ENCODE measurements around the gene MYO18A.
A peak's percentile ranks its signal among the peaks of the same experiment; 100 is the strongest.
"Not testable (repeated sequence)": the region's sequence is repeated elsewhere in the genome, so short reads cannot be mapped to it uniquely, and the experiment has no call there.

The MYO18A gene

DNA sequence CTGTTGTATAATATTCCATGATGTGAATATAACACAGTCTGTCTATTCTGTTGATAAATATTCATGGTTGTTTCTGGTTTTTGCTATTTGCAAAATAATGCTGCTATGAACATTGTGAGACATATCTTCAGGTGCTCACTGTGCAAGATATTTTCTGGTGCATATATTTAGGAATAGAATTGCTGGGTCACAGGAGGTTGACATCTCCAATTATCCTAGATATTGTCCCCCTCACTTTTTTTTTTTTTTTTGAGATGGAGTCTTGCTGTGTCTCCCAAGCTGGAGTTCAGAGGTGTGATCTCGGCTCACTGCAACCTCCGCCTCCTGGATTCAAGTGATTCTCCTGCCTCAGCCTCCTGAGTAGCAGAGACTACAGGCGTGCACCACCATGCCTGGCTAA is 14.5 kb upstream of the MYO18A start:
- no peak for DNase-seq (ENCODE audit: low read depth in 3 of 3)

DNA sequence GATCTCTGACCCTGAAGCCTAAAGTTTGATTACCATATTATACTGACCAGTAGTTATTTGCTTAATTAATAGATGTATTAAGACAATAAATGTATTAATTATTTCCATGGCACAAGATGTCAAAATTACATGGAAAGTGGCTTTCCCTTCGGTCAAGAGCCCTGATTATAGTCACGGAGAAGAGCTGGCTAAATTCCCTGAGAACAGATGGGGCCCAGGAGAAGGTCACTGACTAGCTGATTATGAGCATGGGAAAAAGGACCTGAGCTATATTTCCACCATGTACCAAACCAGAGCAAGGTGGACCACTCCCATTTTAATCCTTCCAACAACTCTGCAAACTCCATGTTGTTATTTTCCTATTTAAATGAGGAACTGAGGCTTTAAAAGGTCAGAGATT is 12.9 kb upstream of the MYO18A start:
- no peak for DNase-seq (ENCODE audit: low read depth in 3 of 3)

DNA sequence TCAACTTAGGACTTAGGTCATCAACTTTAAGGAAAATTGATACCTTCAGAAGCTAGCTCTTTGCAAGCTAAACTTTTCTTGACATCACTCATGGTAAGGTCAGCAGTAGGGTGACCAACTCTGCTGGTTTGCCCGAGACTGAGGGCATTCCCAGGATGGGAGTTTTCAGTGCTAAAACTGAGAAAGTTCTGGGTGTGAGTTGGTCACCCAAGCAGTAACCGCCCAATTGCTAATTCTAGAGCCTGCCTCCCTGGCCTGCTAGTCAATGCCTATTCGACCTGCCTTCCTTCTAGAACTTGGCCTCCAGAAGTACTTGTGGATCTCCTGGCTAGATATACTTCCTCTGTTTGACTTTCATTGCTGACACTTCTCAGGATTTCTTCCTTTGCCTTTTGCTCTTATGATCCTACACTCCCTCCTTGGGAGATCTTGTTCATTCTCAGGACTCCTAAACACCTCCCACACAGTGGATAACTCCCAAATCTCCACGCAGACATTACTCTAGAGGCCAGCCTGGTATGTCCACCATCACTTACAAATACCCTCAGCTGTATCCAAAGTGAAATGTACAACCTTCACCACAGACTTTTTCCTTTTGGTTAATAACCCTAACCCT is 10.5 kb upstream of the MYO18A start:
- no peak for DNase-seq (ENCODE audit: low read depth in 3 of 3)

DNA sequence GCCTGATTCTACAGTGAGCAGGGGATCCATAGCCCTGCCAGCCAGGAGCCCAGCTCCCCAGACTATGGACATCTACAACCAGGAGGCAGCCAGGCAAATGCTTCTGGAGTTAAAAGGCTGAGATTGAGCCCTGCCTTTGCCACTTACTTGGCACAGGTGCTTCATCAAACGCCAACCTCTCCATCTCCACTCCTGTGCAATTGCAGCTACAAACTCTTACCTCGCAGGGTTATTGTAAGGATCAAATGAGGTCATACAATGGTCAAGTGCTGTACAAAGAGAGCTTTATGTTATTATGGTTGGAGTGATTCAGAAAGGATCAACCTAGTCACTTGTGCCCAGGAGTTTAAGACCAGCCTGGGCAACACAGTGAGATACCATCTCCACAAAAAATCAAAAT is 9.8 kb upstream of the MYO18A start:
- no peak for DNase-seq (ENCODE audit: low read depth in 3 of 3)

DNA sequence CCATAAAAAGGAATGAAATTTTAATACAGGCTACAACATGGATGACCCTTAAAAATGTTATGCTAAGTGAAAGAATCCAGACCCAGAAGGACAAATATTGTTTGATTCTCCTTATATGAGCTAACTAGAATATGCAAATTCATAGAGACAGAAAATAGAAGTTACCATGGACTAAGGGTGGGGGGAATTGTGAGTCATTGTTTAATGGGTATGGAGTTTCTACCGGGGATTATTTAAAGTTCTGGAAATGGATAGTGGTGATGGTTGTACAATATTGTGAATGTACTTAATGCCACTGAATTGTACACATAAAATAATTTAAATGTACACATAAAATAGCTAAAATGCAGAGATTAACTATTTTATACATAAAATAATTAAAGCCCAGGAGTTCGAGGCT is 9.2 kb upstream of the MYO18A start:
- DNase-seq (ENCODE audit: low read depth in 3 of 3) = no peak

DNA sequence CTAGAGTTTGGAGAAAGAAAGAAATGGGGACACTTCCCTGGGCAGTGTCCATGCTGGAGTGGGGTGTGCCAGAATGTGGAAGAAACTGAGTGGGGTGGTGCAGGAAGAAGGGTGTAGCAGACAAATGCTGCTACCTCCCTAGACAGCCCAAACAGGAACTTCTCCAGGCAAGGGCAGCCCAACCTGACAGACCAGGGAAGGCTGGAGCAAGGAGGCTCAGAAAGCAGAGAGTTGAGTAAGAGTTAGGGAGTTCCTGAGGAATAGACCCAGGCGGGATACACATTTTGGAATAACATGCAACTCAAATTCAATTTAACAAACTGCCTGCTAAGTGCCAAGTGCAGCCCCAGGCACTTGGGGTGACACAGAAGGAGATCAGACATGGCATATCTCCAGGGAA is 1.0 kb upstream of the MYO18A start:
- DNase-seq (ENCODE audit: low read depth in 3 of 3) = no peak

DNA sequence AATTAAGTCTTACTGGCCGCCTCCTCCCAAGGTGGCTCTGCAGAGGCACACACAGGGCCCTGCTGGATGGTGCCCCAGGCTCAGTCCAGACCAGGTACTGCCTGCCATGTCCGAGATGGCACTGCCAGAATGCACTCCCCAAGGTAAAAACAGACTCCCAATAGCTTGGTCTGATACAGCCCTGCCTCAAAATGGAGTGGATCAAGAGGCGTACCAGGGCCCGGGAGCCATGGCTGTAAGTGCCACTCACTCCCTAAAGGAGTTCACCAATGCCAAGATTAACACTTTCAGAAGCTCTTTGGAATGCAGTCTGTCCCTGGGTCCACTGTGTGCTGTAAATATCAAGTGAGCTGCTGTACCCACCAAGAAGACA is 576 bp upstream of the MYO18A start:
- no peak for DNase-seq (ENCODE audit: low read depth in 3 of 3)

DNA sequence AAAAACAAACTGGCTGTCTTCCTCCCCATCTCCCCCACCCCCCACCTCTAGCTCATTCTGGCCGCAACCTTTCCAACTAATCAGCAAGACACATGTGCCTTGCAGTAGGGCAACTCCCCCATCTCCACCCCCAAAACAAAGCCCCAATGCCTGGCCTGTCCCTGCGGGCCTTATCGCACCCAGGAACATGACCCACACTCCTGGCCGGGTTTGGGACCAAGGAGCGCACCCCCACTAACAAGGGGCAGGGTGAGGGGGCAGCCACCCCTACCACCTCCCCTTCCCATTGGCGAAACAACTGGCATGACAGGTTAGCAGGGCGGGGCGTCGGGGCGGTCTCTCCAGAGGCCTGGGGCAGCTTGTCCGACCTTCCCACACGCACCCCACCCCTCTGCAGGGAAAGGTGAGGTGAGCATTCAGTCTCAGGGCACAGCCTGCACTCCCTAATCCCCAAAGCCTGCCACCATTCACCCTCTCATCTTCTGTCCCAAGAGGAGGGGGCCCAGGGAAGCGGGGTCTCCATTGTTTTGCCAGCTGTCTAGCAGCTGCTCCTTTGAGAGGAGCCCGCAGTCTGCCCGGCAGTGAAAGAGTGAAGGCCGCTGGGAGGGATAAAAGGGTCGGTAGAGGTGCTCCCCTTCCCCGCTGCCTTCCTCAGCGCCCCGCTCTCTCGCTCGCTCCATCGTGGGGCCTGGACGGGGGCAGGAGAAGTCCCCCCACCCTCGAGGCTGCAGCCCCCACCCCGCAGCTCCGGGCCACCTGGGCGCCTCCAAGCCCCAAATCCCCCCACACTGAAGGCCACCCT is 765 bp downstream of the MYO18A start:
- DNase-seq (ENCODE audit: low read depth in 3 of 3) = no peak

DNA sequence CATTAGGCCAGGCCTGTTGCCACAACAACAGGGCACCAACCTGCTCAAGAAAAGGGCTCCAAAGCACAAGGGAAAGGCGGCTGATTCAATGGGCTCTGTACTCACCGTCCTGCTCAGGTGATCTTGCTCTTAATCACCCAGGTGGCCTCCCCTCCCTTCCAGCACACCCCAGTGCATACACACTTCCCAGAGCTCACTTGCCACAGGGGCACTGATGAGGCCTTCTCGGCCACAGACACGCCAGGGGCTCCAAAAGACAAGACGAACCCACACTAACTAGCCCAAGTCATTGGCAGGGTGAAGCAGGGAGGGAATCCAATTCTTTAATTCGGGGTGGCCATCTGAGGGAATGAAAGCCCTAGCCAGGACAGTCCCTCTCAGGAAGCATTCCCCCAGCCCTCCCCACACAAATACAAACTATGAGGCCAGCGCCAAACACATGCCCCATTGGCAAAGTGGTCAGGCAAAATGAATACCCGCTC is 1.4 kb downstream of the MYO18A start:
- no peak for DNase-seq (ENCODE audit: low read depth in 3 of 3)

DNA sequence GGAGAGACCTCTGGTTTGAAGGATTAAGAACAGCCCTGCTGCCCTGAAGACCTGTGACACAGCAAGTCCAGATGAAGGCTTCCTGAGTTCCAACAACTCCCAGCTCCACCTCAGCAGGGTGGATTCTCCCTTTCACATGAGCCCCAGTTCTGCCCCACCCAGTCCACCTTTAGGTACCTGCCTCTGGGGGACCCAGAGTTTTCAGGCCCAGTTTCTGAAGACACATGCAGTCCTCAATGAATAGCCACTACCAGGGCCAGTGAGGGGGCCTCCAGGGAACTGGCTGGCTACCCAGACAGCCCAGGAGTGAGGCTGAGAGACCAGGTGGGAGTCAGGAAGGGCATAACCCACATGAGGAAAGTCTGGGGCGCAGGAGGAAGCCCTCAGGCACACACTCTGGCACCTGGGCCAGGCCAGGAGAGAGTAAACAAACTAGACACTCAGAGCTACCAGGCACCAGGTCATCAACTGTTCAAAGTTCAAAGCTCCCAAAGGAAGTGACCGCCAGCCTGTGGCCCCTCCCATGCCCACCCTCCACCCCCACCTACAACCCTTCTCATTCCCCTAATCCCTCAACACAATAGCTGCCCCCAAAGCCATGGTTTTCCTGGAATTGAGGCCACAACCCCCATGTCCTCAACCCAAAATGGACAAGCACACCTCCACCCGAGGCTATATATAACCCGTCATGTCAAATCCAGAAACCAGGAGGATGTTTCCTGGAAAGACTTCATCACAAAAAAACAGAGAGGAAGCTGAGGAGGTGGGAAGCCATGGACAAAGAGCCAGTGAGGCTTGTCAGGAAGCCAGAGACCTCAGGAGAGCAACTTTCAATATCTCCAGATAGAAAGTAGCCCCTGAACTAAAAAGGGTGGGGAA is 2.1 kb downstream of the MYO18A start:
- DNase-seq (ENCODE audit: low read depth in 3 of 3) = no peak

DNA sequence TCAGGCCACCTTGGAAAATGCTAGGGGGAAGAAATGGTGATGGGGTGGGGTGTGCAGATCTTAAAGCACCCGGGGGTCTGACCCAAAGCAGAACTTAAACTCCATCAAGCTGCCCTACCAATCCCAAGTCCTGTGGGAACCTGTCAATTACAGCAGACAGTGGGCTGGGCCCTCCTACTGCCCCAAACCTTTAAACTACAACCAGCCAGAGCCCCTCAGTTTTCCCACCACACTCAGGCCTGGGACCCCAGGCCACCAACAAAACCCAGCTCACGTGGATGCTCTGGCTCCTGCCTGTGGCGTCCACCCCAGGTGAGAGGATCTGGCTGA is 2.7 kb downstream of the MYO18A start:
- DNase-seq (ENCODE audit: low read depth in 3 of 3) = no peak

DNA sequence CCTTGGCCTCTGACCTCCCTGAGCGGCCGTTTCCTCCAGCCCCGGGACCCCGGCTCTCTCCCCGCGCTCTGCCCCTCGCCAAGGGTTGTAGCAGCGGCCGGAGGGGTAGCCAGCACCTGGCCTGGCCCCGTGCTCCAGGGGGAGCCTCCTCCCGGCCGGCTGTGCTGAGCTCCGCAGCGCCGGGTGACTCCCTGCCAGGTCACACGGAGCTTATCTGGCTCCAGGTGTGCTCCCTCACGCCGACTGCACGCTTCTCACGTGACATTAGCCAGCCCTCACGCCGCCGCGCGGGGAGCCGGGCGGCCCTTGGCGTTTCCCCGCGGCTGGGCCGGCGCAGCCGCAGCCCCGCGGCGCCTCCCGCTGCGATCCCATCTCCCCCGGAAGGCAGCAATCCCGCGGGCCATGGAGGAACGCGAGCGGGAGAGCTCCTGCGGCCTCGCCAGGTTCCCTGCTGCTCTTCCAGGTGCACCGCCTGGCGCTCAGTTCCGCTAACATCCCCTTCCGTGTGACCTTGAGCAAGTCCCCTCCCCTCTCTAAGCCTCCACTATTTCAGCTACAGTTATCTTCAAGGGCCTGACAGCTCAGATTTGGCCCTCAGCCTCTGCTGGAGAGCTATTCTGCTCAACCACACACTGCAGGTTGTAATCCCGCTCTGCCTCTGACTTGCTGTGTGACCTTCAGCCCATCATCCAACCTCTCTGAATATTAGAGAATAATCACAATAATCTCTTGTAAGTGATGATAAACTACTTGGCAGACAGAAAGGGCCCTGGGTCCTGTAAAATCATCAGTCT is 3.4 kb downstream of the MYO18A start:
- DNase-seq (ENCODE audit: low read depth in 3 of 3) = peak in 2 of 3 donors; percentile 29 to 46

DNA sequence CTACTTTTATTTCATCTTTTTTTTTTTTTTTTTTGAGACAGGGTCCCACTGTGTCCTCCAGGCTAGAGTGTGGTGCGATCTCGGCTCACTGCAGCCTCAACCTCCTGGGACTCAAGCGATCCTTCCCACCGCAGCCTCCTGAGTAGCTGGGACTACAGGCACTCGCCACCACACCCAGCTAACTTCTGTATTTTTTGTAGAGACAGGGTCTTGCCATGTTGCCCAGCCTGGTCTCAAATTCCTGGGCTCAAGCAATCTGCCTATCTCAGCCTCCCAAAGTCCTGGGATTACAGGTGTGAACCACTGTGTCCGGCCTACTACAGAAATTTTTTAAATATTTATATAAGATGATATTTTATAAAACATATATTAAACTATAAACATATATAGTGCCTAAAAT is 4.8 kb downstream of the MYO18A start:
- no peak for DNase-seq (ENCODE audit: low read depth in 3 of 3)

DNA sequence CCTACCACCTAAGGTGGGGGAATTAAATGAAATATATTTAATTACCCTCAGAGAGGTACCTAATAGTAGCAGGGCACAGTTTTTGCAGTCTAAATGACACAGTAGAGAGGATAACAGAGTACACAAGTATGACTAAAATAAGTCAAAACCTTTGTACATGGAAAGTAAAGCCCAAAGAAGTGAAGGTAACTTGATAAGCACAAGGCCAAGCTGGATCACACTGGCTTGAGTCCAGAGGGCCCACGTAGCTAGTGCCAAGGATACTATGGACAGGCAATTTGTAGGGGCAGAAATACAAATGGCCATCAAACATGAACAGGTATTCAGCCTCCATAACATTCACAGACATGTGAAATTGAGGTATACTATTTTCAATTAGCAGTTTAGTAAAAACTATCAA is 7.6 kb downstream of the MYO18A start:
- no peak for DNase-seq (ENCODE audit: low read depth in 3 of 3)

DNA sequence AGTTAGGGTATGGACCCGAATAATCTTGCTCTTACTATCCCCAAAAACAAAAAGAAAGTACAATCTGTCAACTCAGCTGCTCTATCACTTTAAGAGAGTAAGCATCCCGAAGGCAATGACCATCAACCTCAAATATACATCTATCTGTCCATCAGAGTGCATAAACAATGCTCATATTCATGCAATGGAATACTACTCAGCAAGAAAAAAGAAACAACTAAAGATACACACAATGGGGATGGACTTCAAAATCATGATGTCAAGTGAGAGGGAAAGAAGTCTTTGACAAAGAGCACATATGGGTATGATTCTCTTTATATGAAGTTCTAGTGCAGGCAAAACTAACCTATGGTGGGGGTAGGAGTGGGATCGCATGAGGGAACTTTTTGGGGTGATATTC is 9.5 kb downstream of the MYO18A start:
- DNase-seq (ENCODE audit: low read depth in 3 of 3) = no peak

DNA sequence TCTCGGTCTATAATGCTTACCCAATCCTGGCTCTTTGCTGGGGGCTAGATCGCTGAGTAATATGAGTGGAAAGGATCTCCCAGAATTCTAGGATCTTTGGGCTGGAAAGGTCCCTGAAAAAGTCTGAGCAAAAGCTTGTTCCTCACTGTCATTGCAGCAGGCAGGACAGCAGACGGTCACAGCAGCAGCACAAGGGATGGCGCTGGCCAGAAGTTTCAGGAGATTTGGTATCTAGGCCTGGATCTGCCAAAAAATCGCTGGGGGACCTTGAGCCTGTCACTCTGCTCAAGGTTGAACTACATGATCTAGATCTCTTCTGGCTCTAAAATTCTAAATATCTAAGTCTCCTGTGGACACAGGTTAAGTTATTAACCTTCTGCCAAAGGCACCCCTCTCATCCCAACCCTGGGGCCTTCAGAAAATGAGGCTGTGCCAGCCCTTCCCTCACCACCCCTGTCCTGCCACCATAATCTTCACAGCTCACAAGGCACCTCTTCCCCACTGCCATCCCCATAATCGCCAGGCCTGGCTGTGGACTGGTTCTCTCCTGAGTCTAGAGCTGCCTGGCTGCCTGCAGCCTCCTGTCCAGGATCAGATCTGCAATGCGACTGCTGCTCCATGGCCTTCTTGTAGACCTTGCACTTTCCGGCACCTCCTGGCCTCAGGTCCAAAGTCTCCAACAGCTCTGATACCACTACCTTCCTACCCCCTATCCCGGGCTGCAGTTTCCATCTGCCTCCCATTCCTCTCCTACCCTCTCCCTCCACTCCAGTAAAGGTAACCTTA is 10.2 kb downstream of the MYO18A start:
- DNase-seq (ENCODE audit: low read depth in 3 of 3) = no peak

DNA sequence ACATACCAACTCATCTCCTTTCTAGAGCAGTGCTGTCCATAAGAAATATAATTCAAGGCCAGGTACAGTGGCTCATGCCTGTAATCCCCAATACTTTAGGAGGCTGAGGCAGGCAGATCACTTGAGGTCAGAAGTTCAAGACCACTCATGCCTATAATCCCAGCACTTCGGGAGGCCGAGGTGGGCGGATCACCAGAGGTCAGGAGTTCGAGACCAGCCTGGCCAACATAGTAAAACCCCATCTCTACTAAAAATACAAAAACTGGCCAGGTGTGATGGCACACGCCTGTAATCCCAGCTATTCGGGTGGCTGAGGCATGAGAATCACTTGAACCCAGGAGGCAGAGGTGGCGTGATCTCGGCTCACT is 11.5 kb downstream of the MYO18A start:
- not testable (repeated sequence) for DNase-seq (ENCODE audit: low read depth in 3 of 3)

DNA sequence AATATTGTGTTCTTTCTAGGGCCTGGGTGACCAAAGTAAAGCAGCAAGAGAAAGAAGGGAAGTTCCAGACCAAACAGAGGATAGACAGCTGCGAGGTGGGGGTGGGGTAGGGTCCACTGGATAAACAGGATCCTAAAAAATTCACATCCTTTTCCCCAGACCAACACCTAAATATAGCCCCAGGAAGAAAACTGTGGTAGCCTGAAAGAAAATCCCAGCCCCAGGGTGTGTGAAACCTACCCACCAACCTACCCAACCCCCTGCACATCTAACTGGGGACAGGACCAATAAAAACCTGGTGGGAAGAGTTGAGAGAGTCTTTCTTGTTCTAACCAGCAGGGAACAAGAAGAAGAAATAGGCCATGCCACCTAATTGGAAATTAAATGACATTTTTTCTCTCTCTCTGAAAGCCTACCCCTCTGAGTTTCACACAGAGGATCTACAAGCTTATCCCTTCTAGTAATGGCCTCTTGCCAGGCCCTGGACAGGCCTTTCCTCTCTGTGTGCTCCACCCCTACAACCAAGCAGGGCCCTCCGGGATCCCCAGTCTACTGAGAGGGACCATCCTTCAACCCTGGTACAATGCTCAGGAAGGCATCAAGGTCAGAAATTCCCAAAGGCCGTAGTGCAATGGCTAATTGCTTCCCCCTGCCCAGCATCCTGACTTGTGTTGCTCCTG is 12.0 kb downstream of the MYO18A start:
- DNase-seq (ENCODE audit: low read depth in 3 of 3) = no peak

DNA sequence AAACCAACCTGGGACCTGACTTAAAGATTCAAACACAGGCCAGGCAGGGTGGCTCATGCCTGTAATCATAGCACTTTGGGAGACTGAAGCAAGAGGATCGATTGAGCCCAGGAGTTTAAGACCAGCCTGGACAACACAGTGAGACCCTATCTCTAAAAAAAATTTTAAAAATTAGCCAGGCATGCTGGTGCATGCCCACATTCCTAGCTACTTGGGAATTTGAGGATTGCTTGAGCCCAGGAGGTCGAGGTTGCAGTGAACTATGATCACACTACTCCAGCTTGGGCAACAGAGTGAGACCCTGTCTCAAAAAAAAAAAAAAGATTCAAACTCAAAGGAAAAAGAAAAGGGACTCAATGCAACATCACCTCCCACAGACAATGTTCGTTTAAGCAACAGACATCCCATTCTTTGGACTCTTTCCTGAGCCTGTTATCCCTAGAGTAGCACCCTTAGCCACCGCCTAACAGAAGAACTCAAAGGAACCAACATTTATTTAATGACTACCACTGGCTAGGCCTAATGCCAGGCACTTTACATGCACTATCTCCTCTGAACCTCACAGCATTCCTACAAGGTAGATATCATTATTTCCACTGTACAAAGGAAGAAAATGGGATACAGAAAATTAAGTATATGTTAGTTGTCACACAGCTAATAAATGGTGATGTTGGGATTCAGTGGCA is 12.7 kb downstream of the MYO18A start:
- no peak for DNase-seq (ENCODE audit: low read depth in 3 of 3)

DNA sequence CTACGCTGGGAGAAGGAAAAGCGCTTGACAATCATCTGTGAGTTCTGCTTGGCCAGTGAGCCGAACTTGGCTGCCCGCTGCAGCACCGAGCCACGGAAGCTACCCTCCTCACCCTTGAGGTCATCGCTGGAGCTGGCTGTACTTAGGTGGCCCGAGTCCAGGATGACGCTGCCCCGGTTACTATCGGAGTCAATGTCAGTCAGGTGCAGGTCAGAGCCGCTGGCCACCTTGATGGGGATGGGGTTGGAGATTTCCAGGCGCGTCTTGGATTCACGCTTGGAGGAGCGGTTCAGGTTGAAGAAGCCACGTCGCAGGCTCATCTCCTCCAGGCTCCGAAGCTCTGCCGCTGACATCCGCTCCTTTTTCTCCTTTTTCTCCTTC is 13.7 kb downstream of the MYO18A start:
- no peak for DNase-seq (ENCODE audit: low read depth in 3 of 3)
